Small intestine (tissue), 7 donors: ENCODE data around the gene CEP164. TPM values are rescaled to one million over a fixed set of nuclear protein-coding genes. Genes with fewer than 3 reads are reported as not detected.

Source experiments
- DNase-seq, 2 donors: peaks; one replicate each; pipeline versions ENCODE4 v3.0.0 to v3.0.0-alpha.2; 2013
- FAIRE-seq: peaks from 2 replicates; lab custom pipeline; 2012; peaks lifted over from hg19 to GRCh38; lab: Jason Lieb, UNC
- H3K27ac ChIP-seq, 3 donors: one replicate each; pipeline ENCODE4 v1.5.1; 2013; ENCODE audit warnings: low read length in 2 of 3, mild to moderate bottlenecking in 2 of 3, control low read depth in 1 of 3, inconsistent platforms in 1 of 3, low read depth in 1 of 3, moderate library complexity in 1 of 3
- H3K27me3 ChIP-seq, 3 donors: one replicate each; pipeline ENCODE4 v1.6.1; 2013; ENCODE audit warnings: low read length in 3 of 3, inconsistent platforms in 1 of 3; ENCODE audit not compliant: control insufficient read depth in 3 of 3, insufficient read depth in 3 of 3
- H3K36me3 ChIP-seq, 3 donors: one replicate each; pipeline ENCODE4 v1.6.1; 2013; ENCODE audit warnings: low read length in 3 of 3, inconsistent platforms in 1 of 3, low read depth in 1 of 3, mild to moderate bottlenecking in 1 of 3, moderate library complexity in 1 of 3; ENCODE audit not compliant: control insufficient read depth in 3 of 3, insufficient read depth in 2 of 3
- H3K4me1 ChIP-seq, 3 donors: one replicate each; pipeline ENCODE4 v1.6.1; 2013; ENCODE audit warnings: low read length in 2 of 3, inconsistent platforms in 1 of 3, low read depth in 1 of 3, mild to moderate bottlenecking in 1 of 3, moderate library complexity in 1 of 3; ENCODE audit not compliant: control insufficient read depth in 3 of 3, insufficient read depth in 2 of 3
- H3K4me3 ChIP-seq, 3 donors: one replicate each; pipeline ENCODE4 v1.5.1; 2013; ENCODE audit warnings: low read length in 3 of 3, control low read depth in 1 of 3, inconsistent platforms in 1 of 3, low read depth in 1 of 3, mild to moderate bottlenecking in 1 of 3, moderate library complexity in 1 of 3
- H3K9me3 ChIP-seq, 2 donors: one replicate each; pipeline ENCODE4 v1.6.1; 2013; ENCODE audit warnings: low read depth in 1 of 2, low read length in 1 of 2; ENCODE audit not compliant: control insufficient read depth in 2 of 2, insufficient read depth in 1 of 2
- WGBS, 3 donors: extraction: QIAGEN DNeasy Blood & Tissue Kit; methylation state at CpG; one replicate each; pipeline ENCODE4 v1.1.7; 2013; 5-methylcytosine and 5-hydroxymethylcytosine counted together
- polyA plus RNA-seq, 4 donors: library from polyadenylated mRNA; stranded (reverse) in 3 of 4; unstranded in 1 of 4; fragments of 200-250 nt in 3 of 4; fragments of 120-200 nt in 1 of 4; gene quantifications; one replicate each; pipeline versions ENCODE4 v1.2.1 to v1.2.3, GENCODE V29; 2013
- donor health status: healthy with polysubstance abuse.
- donor health status: control.
- donor health status: control.
- donor health status: Bipolar disorder and iron deficiency.
- donor health status: healthy.

Gene CEP164
- polyA plus RNA-seq, 4 donors: 2.9 to 23.9 (median 8.8) TPM

DNA sequence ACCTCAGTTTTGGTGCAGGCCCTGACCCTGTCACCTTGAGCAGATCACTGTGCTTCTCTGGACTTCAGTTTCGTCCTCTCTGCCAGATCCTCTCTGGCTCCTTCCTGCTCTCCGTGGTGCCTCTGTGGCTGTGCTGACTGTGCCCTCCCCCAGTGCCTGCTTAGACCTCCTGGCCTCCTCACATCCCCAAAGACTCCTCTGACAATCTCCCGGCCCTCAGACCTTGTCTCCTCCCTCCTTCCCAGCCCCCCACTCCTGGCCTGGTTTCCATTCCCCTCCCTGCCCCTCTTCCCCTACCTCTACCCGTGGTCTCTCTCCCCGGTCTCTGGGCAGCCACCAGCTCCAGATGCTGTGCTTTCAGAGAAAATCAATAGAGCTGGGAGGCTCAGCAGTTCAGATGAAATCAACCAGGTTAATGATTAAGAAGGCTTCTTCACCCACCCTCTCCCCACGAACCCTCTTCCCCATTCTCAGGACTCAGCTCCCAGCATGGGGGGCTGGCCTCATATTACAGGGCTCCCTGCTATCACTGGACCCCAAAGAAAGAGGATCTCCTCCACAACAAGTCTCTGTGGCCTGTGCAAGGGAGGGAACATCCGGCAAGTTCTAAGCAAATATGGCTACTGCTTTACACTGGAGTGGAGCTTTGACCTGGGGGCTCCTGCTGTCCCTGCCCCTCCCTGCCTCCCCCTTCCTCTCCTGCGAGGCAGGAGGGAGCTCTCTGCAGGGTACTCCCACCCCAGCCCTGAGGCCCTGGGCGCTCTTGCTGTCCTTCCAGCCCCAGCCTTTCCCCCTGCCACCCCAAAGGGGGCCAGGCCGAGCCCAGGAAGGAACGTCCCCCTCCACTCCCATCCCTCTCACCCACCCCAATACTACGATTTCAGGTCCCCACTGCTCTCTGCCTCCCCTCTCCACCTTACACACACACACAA, 28.0 kb upstream of the CEP164 start:
- H3K4me3 ChIP-seq: peak overlapping the region in 1 of 3 donors; percentile 27
- H3K36me3 ChIP-seq: peaks cover 0 to 27% (median 0%) of the 10 kb centered on the region in 3 donors
- H3K27me3 ChIP-seq: no peaks in the 10 kb centered on the region
- whole genome bisulfite sequencing, 3 donors: 24 to 44% (median 33%) methylated on average over 12 of the region's 12 CpGs
- DNase-seq (peak; percentile 29 to 81), FAIRE-seq (no peak)
- H3K9me3 ChIP-seq: no peaks in the 10 kb centered on the region
- peak overlapping the region in 2 of 3 donors; percentile 22 to 85 for H3K27ac ChIP-seq
- peaks cover 0 to 42% (median 0%) of the 10 kb centered on the region in 3 donors for H3K4me1 ChIP-seq

DNA sequence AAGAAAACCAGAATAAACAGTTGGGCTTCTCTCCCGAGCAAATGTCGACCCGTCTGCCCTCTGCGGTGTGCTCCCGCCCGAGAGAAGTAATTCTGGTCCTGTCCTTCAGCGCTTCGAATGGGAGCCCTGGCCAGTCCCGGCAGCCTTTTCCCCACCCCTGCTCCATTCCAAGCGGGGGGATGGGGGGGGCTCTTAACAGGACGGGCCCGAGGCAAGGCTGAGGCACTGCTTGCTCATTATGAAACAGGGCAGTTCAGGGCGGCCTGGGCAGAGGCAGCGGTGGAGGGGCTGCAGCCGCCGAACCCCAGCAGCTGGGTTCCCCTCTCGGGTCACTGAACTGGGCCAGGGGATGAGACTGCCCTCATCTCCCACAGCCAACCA, 27.4 kb upstream of the CEP164 start:
- 40 to 43% (median 42%) methylated on average over 16 to 17 of the region's 17 CpGs for WGBS, 3 donors
- Histone ChIP-seq H3K4me3 (peak overlapping the region in 1 of 3 donors; percentile 27), H3K36me3 (peaks cover 0 to 24% (median 0%) of the 10 kb centered on the region in 3 donors), H3K27me3 (no peaks in the 10 kb centered on the region), H3K27ac (peak overlapping the region in 2 of 3 donors; percentile 12 to 85), H3K4me1 (peaks cover 0 to 42% (median 0%) of the 10 kb centered on the region in 3 donors), H3K9me3 (no peaks in the 10 kb centered on the region)
- peak in 1 of 2 donors; percentile 60 for DNase-seq
- FAIRE-seq: no peak

DNA sequence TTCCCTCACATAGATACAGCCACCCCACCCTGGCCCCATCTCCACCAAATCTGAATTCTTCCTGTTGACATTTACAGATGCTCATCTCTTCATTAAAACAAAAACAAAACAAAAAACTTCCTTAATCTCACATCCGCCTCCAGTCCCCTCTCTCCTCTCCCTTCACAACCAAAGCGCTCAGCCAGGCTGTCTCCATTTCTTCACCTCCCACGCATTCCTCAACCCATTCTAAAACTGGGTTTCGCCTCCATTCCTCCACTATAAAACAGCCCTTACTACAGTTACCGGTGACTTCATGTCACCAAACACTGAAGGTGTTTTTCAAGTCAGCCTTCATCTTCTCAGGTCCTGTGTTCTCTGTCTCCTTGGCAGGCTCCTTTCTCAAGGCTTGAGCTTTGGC, 26.9 kb upstream of the CEP164 start:
- Histone ChIP-seq H3K4me3 (no peak overlapping the region), H3K36me3 (peaks cover 0 to 22% (median 0%) of the 10 kb centered on the region in 3 donors), H3K27ac (peak overlapping the region in 1 of 3 donors; percentile 85), H3K9me3 (no peaks in the 10 kb centered on the region), H3K27me3 (no peaks in the 10 kb centered on the region), H3K4me1 (peaks cover 0 to 42% (median 0%) of the 10 kb centered on the region in 3 donors)
- no peak for FAIRE-seq
- WGBS, 3 donors: 72 to 89% (median 81%) methylated on average over 5 of the region's 5 CpGs
- DNase-seq: no peak

DNA sequence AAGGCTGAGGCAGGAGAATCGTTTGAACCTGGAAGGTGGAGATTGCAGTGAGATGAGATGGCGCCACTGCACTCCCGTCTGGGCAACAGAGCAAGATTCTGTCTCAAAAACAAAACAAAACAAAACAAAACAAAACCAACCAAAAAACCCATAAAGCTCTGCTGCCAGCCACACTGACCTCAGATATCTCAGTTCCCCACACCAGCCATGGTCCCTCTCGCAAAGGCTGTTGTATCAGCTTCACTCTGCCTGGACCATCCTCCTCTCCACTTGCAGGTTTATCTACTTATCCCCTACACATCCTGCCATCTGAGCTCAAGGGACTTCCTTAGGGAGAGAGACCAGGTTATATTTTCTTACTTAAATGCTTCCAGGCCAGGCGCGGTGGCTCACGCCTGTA, 25.4 kb upstream of the CEP164 start:
- no peak for FAIRE-seq
- Histone ChIP-seq H3K4me3 (no peak overlapping the region), H3K9me3 (no peaks in the 10 kb centered on the region), H3K27me3 (no peaks in the 10 kb centered on the region), H3K4me1 (peaks cover 0 to 42% (median 0%) of the 10 kb centered on the region in 3 donors), H3K27ac (no peak overlapping the region), H3K36me3 (peaks cover 0 to 22% (median 0%) of the 10 kb centered on the region in 3 donors)
- WGBS, 3 donors: 83 to 86% (median 86%) methylated on average over 7 of the region's 7 CpGs
- no peak for DNase-seq

DNA sequence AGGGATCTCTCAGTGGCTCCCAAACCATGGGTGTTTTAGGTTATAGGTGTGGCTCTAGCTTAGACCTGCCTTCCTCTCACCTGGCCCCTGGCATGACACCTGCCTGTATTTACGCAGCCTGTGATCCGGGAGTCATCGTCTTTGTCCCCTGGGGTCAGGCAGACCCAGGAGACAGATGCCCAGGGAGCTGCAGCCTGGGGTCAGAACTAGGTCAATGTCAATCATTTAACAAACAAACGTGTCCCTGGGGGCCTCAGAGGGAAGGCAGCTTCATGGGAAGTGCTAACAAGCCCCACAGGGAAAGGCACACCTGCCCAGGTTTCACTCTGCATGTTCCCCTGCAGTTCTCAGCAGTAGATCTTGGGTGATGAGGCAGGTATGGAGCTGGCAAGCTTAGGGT, 24.6 kb upstream of the CEP164 start:
- H3K9me3 ChIP-seq: no peaks in the 10 kb centered on the region
- H3K4me3 ChIP-seq: no peak overlapping the region
- 19 to 63% (median 47%) methylated on average over 4 of the region's 4 CpGs for WGBS, 3 donors
- FAIRE-seq (no peak), DNase-seq (no peak)
- no peak overlapping the region for H3K27ac ChIP-seq
- H3K36me3 ChIP-seq: peaks cover 0 to 22% (median 0%) of the 10 kb centered on the region in 3 donors
- no peaks in the 10 kb centered on the region for H3K27me3 ChIP-seq
- H3K4me1 ChIP-seq: peaks cover 0 to 41% (median 0%) of the 10 kb centered on the region in 3 donors

DNA sequence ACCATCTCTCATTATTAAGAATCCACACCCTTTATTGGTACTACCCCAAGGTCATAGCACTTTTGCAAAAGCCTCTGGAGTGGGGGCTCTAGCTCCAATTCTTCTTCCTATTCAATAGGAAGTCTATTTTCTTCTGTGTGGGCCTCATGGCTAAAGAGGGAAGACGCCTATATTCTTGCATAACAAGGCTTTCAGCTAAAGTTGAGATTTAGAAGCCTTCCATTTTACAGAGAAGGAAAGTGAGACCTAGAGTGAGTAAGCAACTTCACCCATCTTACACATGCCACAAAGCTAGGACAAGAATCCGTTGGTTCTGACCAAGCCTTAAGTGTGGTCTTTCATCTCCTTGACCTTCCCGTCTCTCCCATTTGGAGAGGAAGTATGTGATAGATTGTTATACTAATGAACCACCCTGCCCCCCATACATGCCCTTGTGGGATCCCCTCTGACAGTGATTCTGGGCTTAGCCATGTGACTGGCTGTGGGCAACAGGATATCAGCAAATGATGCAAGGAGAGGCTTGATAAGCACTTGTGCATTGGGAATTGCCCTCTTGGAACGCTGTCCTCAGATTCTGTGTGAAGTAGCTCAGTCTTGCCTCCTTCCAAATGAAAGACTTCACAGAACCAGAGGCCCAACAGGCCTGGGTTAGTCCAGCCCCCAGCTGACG, 23.9 kb upstream of the CEP164 start:
- DNase-seq (peak in 1 of 2 donors; percentile 51), FAIRE-seq (no peak)
- Histone ChIP-seq H3K27me3 (no peaks in the 10 kb centered on the region), H3K4me1 (peaks cover 0 to 35% (median 0%) of the 10 kb centered on the region in 3 donors), H3K27ac (no peak overlapping the region), H3K36me3 (peaks cover 0 to 22% (median 0%) of the 10 kb centered on the region in 3 donors), H3K4me3 (no peak overlapping the region), H3K9me3 (no peaks in the 10 kb centered on the region)
- WGBS, 3 donors: 78 to 86% (median 81%) methylated on average over 5 of the region's 5 CpGs

DNA sequence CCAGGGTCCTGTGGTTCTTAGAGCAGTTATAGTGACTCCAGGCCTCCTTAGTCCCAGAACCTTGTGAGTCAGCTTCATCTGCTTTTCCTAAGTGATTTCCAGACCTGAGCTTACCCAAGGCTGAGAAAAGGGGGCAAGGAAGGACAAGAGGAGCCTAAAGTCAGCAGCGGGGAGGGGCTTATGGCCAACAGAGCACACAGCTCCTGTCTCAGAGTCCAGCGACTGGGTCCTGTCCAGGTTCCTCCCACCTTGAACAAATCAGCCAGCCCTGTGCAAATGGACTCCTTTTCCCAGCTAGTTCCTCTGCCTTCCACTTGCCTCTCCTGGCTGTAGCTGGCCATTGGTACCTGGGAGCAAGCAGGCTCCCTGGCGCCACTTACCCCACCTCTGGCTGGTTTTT, 22.5 kb upstream of the CEP164 start:
- Histone ChIP-seq H3K36me3 (peaks cover 0 to 28% (median 0%) of the 10 kb centered on the region in 3 donors), H3K4me1 (peaks cover 0 to 21% (median 0%) of the 10 kb centered on the region in 3 donors), H3K27ac (no peak overlapping the region), H3K27me3 (no peaks in the 10 kb centered on the region), H3K4me3 (no peak overlapping the region), H3K9me3 (no peaks in the 10 kb centered on the region)
- 90 to 97% (median 90%) methylated on average over 3 of the region's 3 CpGs for WGBS, 3 donors
- FAIRE-seq: no peak
- no peak for DNase-seq

DNA sequence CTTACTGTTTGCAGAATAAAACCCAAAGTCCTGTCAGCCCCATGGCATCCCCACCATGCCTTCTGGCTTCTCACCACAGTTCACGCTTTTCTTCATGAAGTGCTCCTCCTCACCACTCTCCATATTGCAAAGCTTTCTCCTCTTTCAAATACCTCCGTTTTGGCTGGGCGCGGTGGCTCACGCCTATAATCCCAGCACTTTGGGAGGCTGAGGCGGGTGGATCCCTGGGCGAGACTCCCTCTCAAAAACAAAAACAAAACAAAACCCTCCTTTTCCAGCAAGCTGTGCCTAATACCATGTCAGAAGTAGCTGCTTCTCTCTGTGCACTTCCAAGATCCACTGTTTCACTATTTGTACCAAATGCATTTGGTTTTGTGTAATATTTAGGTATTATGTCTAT, 18.3 kb upstream of the CEP164 start:
- Histone ChIP-seq H3K9me3 (no peaks in the 10 kb centered on the region), H3K4me1 (peaks cover 0 to 5% (median 2%) of the 10 kb centered on the region in 3 donors), H3K36me3 (peaks cover 0 to 24% (median 0%) of the 10 kb centered on the region in 3 donors), H3K27ac (no peak overlapping the region), H3K27me3 (no peaks in the 10 kb centered on the region), H3K4me3 (no peak overlapping the region)
- 84 to 95% (median 90%) methylated on average over 7 of the region's 7 CpGs for WGBS, 3 donors
- no peak for DNase-seq
- FAIRE-seq: no peak
